GM12875 (cell line): ENCODE data around the gene RASSF7.

Source experiments
- H3K4me3 ChIP-seq: one replicate; pipeline ENCODE4 v1.5.1; 2011; ENCODE audit warnings: low read depth, low read length, control low read depth
- TF ChIP-seq, protein P1 (sequence below): IDR thresholded peaks from 2 replicates; pipeline ENCODE4 v1.5.1; 2011; ENCODE audit warnings: low read depth, mild to moderate bottlenecking, control low read depth, inconsistent platforms, low read length, moderate library complexity, borderline replicate concordance; ENCODE audit not compliant: insufficient read depth

Gene RASSF7

DNA sequence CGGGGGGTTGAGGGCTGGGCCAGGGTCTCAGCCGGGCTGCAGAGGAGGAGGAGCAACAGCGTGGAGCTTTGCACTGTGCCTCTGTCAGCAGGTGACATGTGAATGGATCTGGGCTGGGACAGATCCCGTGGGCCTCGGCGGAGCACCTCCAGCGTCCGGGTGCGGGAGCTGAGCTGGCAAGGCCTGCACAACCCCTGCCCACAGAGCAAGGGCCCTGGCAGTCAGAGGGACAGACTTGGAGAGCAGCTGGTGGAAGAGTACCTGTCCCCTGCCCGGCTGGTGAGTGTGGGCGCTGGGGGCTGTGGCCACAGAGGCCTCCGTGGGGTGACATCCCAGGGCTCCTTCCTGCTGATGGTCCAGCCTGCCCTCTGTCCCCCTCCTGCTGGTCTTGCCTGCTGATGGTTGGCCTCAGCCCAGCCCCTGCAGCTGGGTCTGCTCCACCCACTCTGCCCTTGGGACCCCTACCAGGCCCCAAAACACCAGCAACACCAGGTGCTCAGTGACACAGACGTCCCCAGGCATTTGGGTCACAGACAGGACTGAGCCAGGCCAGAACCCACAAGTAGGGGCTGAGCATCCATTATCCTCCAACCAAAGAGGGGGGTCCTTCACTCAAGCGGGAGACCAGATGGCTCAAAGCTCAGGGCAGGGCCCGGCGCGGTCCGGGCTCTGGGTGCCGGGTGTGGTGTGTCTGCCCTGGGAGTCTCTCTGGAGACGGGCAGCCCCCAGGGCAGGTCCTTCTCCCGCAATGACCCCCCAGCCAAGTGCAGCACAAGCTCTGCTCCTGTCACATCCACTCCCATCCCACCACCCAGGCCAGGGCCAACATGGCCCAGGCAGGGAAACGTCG, 20.0 kb upstream of the RASSF7 start:
- TF ChIP-seq, protein P1, sequence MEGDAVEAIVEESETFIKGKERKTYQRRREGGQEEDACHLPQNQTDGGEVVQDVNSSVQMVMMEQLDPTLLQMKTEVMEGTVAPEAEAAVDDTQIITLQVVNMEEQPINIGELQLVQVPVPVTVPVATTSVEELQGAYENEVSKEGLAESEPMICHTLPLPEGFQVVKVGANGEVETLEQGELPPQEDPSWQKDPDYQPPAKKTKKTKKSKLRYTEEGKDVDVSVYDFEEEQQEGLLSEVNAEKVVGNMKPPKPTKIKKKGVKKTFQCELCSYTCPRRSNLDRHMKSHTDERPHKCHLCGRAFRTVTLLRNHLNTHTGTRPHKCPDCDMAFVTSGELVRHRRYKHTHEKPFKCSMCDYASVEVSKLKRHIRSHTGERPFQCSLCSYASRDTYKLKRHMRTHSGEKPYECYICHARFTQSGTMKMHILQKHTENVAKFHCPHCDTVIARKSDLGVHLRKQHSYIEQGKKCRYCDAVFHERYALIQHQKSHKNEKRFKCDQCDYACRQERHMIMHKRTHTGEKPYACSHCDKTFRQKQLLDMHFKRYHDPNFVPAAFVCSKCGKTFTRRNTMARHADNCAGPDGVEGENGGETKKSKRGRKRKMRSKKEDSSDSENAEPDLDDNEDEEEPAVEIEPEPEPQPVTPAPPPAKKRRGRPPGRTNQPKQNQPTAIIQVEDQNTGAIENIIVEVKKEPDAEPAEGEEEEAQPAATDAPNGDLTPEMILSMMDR, result no peak
- no peak overlapping the region for H3K4me3 ChIP-seq

DNA sequence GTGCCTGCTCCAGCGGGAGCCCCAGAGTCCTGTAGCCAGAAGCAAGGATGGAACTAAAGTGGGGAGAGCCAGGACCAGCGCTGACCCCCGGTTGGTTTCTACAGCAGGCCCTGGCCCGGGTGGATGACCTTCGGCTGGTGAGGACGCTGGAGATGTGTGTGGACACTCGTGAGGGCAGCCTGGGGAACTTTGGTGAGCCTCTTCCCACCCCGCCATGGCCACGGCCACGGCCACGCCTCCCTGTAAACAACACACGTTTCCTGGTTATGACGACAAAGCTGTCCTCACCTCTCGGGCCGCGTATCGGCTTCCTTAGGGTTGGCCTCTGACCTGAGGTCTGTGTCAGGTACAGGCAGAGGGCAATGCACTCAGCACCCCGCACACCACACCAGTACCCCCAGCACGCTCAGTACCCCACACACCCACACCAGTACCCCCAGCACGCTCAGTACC, 19.3 kb upstream of the RASSF7 start:
- no peak overlapping the region for H3K4me3 ChIP-seq
- TF ChIP-seq, protein P1, result no peak

GRCh38 chr11:544817-545166, 16.0 kb upstream of the RASSF7 start:
- TF ChIP-seq, protein P1, result no peak
- no peak overlapping the region for H3K4me3 ChIP-seq

- no peak overlapping the region for H3K4me3 ChIP-seq
- TF ChIP-seq, protein P1, result no peak
Observed at GRCh38 chr11:545171-545570, 15.6 kb upstream of the RASSF7 start.

DNA sequence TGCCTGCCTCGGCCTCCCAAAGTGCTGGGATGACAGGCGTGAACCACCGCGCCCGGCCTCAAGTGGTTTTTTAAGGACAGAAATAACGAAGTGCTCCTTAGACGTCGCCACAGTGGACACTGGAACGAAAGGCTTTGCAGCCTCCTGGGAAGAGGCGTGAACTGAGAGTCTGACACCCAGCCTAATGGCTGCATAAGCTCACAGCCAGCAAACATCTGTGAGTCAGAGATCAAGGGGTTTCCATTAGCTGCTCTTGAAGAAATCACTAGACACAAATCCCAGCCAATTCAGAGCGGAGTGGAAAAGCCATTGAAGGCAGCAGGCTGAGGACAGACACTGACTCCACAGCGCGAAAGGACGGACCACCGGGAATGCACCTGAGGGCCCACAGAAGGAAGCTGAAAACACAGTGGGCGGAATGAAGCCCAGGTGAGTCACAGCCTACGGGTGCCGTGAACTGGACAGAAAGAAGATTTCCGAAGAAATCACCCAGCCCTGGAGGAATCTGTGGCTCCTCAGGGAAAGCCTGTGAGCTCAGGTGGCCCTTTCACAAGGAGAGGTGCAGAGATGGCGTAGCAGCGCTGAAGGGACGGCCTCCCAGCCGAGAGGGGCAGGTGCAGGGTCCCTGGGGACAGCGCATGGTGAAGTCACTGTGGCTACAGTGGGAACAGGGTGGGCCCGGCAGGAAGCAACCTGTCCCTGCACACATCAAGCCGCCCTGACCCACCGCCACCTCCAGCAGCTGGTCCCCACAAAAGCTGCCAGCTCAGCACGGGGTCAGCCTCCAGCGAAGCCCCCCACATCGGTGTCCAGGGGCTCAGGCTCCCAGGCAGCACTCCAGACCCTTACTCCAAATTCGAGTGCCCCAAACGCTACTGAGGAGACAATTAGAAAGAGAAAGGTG, 11.8 kb upstream of the RASSF7 start:
- TF ChIP-seq, protein P1, result no peak
- H3K4me3 ChIP-seq, result no peak overlapping the region

GRCh38 chr11:550021-550745, 10.6 kb upstream of the RASSF7 start:
- TF ChIP-seq, protein P1, result no peak
- H3K4me3 ChIP-seq, result no peak overlapping the region
